ENCODE measurements around the gene LHPP.

The LHPP gene

GRCh38 chr10:124563320-124564040 lies 101.9 kb downstream of the LHPP start:
- DNase-seq (ENCODE audit: extremely low spot score, insufficient read length, low read depth), result no peak
- no peak for FAIRE-seq

GRCh38 chr10:124564881-124565280 lies 103.3 kb downstream of the LHPP start:
- FAIRE-seq, result no peak
- no peak for DNase-seq (ENCODE audit: extremely low spot score, insufficient read length, low read depth)

GRCh38 chr10:124565565-124566221 lies 104.1 kb downstream of the LHPP start:
- no peak for DNase-seq (ENCODE audit: extremely low spot score, insufficient read length, low read depth)
- FAIRE-seq, result no peak

- DNase-seq (ENCODE audit: extremely low spot score, insufficient read length, low read depth), result no peak
- no peak for FAIRE-seq
Measured at GRCh38 chr10:124566222-124566888, 104.7 kb downstream of the LHPP start.

GRCh38 chr10:124566981-124567835 lies 105.6 kb downstream of the LHPP start:
- FAIRE-seq (no peak), DNase-seq (ENCODE audit: extremely low spot score, insufficient read length, low read depth) (no peak)

- FAIRE-seq (no peak), DNase-seq (ENCODE audit: extremely low spot score, insufficient read length, low read depth) (no peak)
Measured at GRCh38 chr10:124568339-124568738, 106.7 kb downstream of the LHPP start.

GRCh38 chr10:124568848-124569622 lies 107.4 kb downstream of the LHPP start:
- DNase-seq (ENCODE audit: extremely low spot score, insufficient read length, low read depth), result no peak
- FAIRE-seq, result no peak

GRCh38 chr10:124569623-124570470 lies 108.2 kb downstream of the LHPP start:
- DNase-seq (ENCODE audit: extremely low spot score, insufficient read length, low read depth) (no peak), FAIRE-seq (no peak)

GRCh38 chr10:124570646-124571045 lies 109.0 kb downstream of the LHPP start:
- DNase-seq (ENCODE audit: extremely low spot score, insufficient read length, low read depth), result no peak
- FAIRE-seq, result no peak

GRCh38 chr10:124572751-124573150 lies 111.1 kb downstream of the LHPP start:
- FAIRE-seq (no peak), DNase-seq (ENCODE audit: extremely low spot score, insufficient read length, low read depth) (no peak)

- DNase-seq (ENCODE audit: extremely low spot score, insufficient read length, low read depth) (no peak), FAIRE-seq (no peak)
Measured at GRCh38 chr10:124573726-124574455, 112.3 kb downstream of the LHPP start.

GRCh38 chr10:124574456-124575070 lies 112.9 kb downstream of the LHPP start:
- DNase-seq (ENCODE audit: extremely low spot score, insufficient read length, low read depth) (no peak), FAIRE-seq (no peak)

- FAIRE-seq, result no peak
- no peak for DNase-seq (ENCODE audit: extremely low spot score, insufficient read length, low read depth)
Measured at GRCh38 chr10:124575107-124576035, 113.7 kb downstream of the LHPP start.

- DNase-seq (ENCODE audit: extremely low spot score, insufficient read length, low read depth) (no peak), FAIRE-seq (no peak)
Measured at GRCh38 chr10:124576526-124577420, 115.2 kb downstream of the LHPP start.

GRCh38 chr10:124577651-124578050 lies 116.0 kb downstream of the LHPP start:
- no peak for DNase-seq (ENCODE audit: extremely low spot score, insufficient read length, low read depth)
- FAIRE-seq, result no peak
